HAP-1 (cell line): ENCODE data around the gene USP2.

Experiments
- DNase-seq, 2 experiments: peaks; one replicate each; pipeline ENCODE4 v3.0.0-alpha.2; 2016 to 2020; ENCODE audit warnings: low spot score in 2 of 2
- H3K27me3 ChIP-seq: fragments of 250-450 bp; sonication (Bioruptor Pico); 2 replicates; pipeline ENCODE4 v1.5.1; 2020; ENCODE audit warnings: low read depth, mild to moderate bottlenecking, moderate library complexity
- H3K36me3 ChIP-seq: fragments of 250-450 bp; sonication (Bioruptor Pico); replicated peaks from 2 replicates; pipeline ENCODE4 v1.5.1; 2020; ENCODE audit warnings: mild to moderate bottlenecking
- H3K4me1 ChIP-seq: fragments of 250-450 bp; sonication (Bioruptor Pico); 2 replicates; pipeline ENCODE4 v1.5.1; 2020; ENCODE audit warnings: mild to moderate bottlenecking
- H3K4me3 ChIP-seq: fragments of 250-450 bp; sonication (Bioruptor Pico); 2 replicates; pipeline ENCODE4 v1.5.1; 2020; ENCODE audit warnings: mild to moderate bottlenecking, moderate library complexity
- H3K9me3 ChIP-seq: fragments of 250-450 bp; sonication (Bioruptor Pico); 2 replicates; pipeline ENCODE4 v1.5.1; 2020; ENCODE audit warnings: mild to moderate bottlenecking, moderate library complexity
- in situ Hi-C: fragments of 300-500 bp; cut with MboI; formaldehyde crosslinking; loops from 3 replicates; pipeline ENCODE4 v1.14.3; 2020; ENCODE audit warnings: low sequenced_read_pairs, inconsistent platforms, mixed read lengths

Gene USP2

DNA sequence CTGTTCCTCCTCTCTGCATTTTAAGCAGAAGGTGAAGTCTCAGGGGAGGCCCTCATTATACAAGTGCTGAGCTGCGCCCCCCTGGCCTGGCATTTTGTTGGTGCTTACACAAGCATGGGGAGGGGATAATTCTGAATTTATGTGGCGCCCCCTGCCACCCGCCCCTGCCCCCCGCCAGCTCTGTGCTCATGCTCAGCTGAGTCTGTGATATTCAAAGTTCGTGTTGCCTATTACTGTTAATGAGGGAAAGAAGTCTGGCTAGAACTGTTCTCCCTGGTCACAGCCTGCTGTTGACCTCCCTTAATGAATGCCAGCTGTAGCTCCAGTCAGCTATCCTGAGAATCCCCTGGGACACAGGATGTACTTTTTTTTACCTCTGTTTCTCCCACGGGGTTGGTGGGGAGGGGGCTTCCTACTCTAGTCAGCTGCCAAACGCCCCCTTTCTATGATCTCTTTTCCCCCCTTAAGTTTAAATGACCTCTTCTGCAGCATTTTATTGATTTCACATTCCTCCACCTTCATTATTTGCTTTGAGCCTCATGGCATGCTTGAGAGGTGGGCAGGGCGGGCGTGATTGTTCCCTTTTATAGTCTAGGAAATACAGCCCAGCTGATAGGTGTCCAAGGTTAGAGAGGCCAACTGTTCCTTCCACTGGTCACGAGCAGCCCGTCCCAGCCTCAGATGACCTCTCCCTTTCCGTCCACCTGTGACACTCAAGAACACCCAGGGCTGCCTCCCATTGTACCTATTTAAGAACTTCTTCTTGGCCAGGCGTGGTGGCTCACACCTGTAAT is 12.2 kb downstream of the USP2 start:
- in situ Hi-C loops, result no loop called here
- Histone ChIP-seq H3K27me3 (no peaks in the 10 kb centered on the region), H3K36me3 (no peaks in the 10 kb centered on the region), H3K9me3 (no peaks in the 10 kb centered on the region), H3K4me3 (no peak overlapping the region), H3K4me1 (peaks cover 16% of the 10 kb centered on the region)
- no peak for DNase-seq

- peak in 1 of 2 experiments; percentile 71 for DNase-seq
- no peaks in the 10 kb centered on the region for H3K36me3 ChIP-seq
- peaks cover 17% of the 10 kb centered on the region for H3K4me1 ChIP-seq
- no peaks in the 10 kb centered on the region for H3K9me3 ChIP-seq
- in situ Hi-C loops, result no loop called here
- no peak overlapping the region for H3K4me3 ChIP-seq
- H3K27me3 ChIP-seq, result no peaks in the 10 kb centered on the region
These were observed 13.1 kb downstream of the USP2 start for GRCh38 chr11:119368121-119369034.

- peaks cover 19% of the 10 kb centered on the region for H3K4me1 ChIP-seq
- no peaks in the 10 kb centered on the region for H3K27me3 ChIP-seq
- DNase-seq, result no peak
- no peak overlapping the region for H3K4me3 ChIP-seq
- H3K9me3 ChIP-seq, result no peaks in the 10 kb centered on the region
- no peaks in the 10 kb centered on the region for H3K36me3 ChIP-seq
- in situ Hi-C loops, result no loop called here
These were observed 13.8 kb downstream of the USP2 start for GRCh38 chr11:119367661-119368120.

- in situ Hi-C loops, result no loop called here
- DNase-seq, result no peak
- H3K4me1 ChIP-seq, result peaks cover 19% of the 10 kb centered on the region
- H3K4me3 ChIP-seq, result no peak overlapping the region
- H3K9me3 ChIP-seq, result no peaks in the 10 kb centered on the region
- no peaks in the 10 kb centered on the region for H3K27me3 ChIP-seq
- no peaks in the 10 kb centered on the region for H3K36me3 ChIP-seq
These were observed 14.5 kb downstream of the USP2 start for GRCh38 chr11:119366690-119367620.

DNA sequence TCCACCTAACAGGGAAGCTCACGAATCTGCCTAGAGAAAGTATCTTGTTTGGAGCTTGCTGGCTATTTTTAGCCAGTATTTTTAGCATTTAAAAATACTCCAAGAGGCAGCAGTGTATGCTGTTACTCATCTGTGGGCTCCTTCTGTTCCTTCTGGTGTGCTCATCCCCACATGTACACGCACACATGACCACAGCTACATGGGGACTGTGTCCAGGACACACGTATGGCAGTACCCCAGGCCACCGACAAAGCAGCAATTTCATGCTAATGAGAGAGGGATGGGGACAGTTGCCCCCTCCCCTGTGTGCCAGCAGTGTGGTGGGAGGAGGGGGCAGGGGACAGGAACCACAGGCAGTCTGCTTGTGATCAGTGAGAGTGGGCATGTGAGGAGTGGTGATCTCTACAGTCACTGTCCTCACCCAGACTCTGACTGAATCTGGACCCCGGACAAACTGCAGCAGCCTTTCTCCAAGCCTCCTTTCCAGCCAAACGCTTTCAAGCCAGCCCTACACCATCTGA is 16.4 kb downstream of the USP2 start:
- no peaks in the 10 kb centered on the region for H3K9me3 ChIP-seq
- H3K36me3 ChIP-seq, result no peaks in the 10 kb centered on the region
- H3K4me3 ChIP-seq, result no peak overlapping the region
- H3K27me3 ChIP-seq, result no peaks in the 10 kb centered on the region
- H3K4me1 ChIP-seq, result peaks cover 32% of the 10 kb centered on the region
- no peak for DNase-seq
- in situ Hi-C loops, result no loop called here

DNA sequence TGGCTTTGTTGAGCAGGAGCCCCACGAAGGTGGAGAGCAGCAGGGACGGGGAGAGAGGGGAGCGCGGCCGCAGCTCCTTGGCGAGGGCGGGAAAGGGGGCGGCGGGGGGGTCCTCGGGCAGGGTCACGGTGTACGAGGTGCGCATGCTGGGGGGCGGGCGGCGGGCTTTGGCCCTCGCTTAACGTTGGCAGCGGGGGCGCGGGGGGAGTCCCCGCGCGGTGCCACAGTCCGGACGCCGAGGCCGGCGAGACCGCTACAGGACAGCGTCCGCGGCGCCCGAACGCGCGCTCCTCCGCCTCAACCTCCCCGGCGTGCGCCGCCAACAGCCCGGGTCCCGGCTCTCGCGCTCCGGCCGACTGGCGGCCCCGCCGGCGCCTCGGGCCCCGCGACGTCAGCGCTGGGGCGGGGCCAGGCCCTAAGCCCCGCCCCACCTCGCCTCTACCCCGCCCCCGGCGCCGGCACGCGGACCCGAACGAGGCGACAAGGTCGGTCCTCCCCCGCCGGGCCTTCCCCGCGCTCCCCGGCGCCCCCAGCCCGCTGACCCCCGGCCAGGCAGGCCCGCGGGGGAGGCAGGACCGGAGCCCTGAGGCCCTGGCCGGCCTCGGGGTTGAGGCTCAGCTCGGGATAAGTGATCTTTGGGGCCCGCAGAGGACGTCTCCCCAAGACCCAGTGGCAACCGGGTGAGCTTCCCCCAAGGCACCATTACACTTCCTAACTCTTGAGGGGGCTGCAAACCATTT is 17.5 kb downstream of the USP2 start:
- peak overlapping the region; percentile 14; the same call in 1 of the 2 replicates for H3K4me3 ChIP-seq
- no peaks in the 10 kb centered on the region for H3K27me3 ChIP-seq
- peaks cover 2% of the 10 kb centered on the region for H3K36me3 ChIP-seq
- peak; percentile 38 to 74 for DNase-seq
- no peaks in the 10 kb centered on the region for H3K9me3 ChIP-seq
- peaks cover 27% of the 10 kb centered on the region for H3K4me1 ChIP-seq
- in situ Hi-C loops, result no loop called here

GRCh38 chr11:119363081-119363850 is 18.2 kb downstream of the USP2 start:
- H3K27me3 ChIP-seq, result no peaks in the 10 kb centered on the region
- H3K36me3 ChIP-seq, result peaks cover 10% of the 10 kb centered on the region
- in situ Hi-C loops, result no loop called here
- peak overlapping the region; percentile 14; the same call in 1 of the 2 replicates for H3K4me3 ChIP-seq
- no peak for DNase-seq
- no peaks in the 10 kb centered on the region for H3K9me3 ChIP-seq
- peaks cover 19% of the 10 kb centered on the region for H3K4me1 ChIP-seq

DNA sequence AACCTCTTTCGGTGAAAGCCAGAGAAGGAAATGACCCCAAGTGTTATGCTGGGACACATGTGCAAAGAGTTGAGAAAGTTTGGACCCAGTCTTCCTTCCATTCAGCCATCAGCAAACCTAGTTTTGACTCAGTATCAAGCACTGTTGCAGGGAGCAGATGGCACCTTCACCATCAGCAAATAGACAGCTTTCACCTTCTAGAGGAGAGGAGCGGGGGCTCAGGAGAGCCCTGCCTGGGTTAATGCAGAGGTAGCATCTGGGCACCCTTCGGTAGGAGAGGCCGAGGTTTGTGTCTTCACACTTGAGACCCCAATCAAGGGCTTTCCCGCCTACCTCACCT is 18.8 kb downstream of the USP2 start:
- no peak overlapping the region for H3K4me3 ChIP-seq
- peaks cover 15% of the 10 kb centered on the region for H3K4me1 ChIP-seq
- H3K9me3 ChIP-seq, result no peaks in the 10 kb centered on the region
- no peaks in the 10 kb centered on the region for H3K27me3 ChIP-seq
- DNase-seq, result no peak
- H3K36me3 ChIP-seq, result peaks cover 14% of the 10 kb centered on the region
- in situ Hi-C loops, result no loop called here

DNA sequence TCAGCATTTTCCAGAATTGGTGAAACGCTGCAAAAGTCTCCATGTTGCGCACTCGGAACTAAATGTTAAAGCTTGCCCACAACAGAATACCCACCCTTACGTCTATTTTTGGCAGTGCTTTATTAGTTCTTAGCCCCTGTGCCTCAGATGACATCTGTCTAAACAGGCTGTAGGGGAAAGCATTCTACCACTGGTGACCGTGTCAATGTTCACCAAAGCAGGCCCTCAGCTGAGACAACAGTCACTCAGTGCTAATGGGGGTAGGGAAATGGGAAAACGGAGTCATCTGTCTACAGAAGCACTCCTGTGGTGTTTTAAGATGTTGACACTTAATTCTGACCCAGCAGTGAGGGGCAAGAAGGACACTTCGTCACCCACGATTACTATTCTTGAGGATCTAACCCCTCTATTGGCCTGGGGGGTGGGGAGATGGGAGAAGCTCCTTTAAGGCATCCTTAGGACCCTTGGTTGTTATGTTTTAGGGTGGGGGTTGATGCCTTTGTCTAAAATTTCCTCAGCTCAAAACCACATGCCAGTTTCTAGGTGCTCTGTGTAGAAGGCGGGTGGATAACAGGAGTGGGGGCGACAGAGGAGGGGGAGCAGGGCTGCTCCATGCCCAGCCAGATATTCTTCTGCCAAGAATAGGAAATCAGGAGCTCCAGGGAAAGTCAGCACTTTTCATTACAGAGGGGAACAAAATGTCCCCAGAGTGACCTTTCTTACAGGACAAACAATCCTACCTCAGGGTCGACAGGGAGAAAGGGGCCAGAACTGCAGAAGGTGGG is 19.4 kb downstream of the USP2 start:
- no peak overlapping the region for H3K4me3 ChIP-seq
- H3K36me3 ChIP-seq, result peaks cover 15% of the 10 kb centered on the region
- H3K4me1 ChIP-seq, result peaks cover 15% of the 10 kb centered on the region
- no peaks in the 10 kb centered on the region for H3K27me3 ChIP-seq
- in situ Hi-C loops, result no loop called here
- DNase-seq, result no peak
- no peaks in the 10 kb centered on the region for H3K9me3 ChIP-seq

DNA sequence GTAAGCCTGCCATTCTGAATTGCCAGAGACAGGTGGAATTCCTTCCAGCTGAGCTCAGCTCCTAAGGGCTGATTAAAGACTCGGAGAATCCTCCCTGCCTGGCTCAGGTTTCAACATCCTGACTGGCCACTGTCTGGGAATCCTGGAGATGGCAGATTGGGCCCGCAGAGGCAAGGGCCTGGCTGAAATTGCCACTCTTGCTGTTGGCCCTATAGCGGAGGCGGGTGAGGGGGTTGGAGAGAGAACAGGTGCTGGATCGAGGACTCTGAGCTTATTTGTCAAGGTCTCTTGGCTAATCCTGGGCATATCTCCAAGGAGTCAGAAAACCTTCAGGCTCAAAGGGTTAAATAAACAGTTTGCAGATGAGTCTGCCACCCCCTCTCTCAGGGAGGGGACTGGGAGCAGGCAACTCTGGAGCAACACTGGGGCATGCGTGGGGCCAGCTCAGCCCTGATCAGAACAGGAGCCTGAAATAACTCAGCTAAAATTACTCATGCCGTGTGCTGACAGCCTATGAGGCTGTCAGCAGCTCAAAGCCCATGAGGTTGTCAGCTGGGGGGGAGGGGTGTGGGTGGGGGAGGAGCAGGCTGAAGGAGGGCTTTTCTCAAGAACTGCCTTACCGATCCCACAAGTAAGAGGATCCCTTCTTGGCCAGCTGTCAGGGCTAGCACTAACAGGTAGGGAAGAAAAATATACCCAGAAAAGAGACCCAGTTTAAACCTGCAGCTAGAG is 20.3 kb downstream of the USP2 start:
- Histone ChIP-seq H3K27me3 (no peaks in the 10 kb centered on the region), H3K4me1 (peaks cover 20% of the 10 kb centered on the region), H3K9me3 (no peaks in the 10 kb centered on the region), H3K36me3 (peaks cover 15% of the 10 kb centered on the region), H3K4me3 (no peak overlapping the region)
- peak; percentile 18 to 57 for DNase-seq
- in situ Hi-C loops, result no loop called here
